DOHH2 (cell line): Measurements from ENCODE around the gene NMBR.
"Not testable (repeated sequence)": the region's sequence is repeated elsewhere in the genome, so short reads cannot be mapped to it uniquely, and the experiment has no call there.

Experiments used
- H3F3A ChIP-seq: fragments of 200-600 bp; sonication (generic), shearing (Covaris generic); 2 replicates; pipeline ENCODE4 v1.6.0; 2016; ENCODE audit warnings: antibody characterized with exemption, mild to moderate bottlenecking; ENCODE audit not compliant: control insufficient read depth, insufficient read depth
- H3K27ac ChIP-seq: fragments of 200-600 bp; sonication (generic); 2 replicates; pipeline ENCODE4 v1.5.1; 2014; ENCODE audit warnings: low read depth, mild to moderate bottlenecking, low read length, moderate library complexity
- H3K27me3 ChIP-seq: fragments of 200-600 bp; sonication (generic); 2 replicates; pipeline ENCODE4 v1.6.1; 2014; ENCODE audit warnings: mild to moderate bottlenecking, low read length, mixed read lengths; ENCODE audit not compliant: control insufficient read depth
- H3K36me3 ChIP-seq: fragments of 200-600 bp; sonication (generic); 2 replicates; pipeline ENCODE4 v1.6.1; 2014; ENCODE audit warnings: mild to moderate bottlenecking, low read length, moderate library complexity, mixed read lengths; ENCODE audit not compliant: control insufficient read depth
- H3K4me1 ChIP-seq: fragments of 200-600 bp; sonication (generic); 2 replicates; pipeline ENCODE4 v1.6.1; 2014; ENCODE audit warnings: mild to moderate bottlenecking, low read length, mixed read lengths; ENCODE audit not compliant: control insufficient read depth
- H3K4me2 ChIP-seq: fragments of 200-600 bp; sonication (generic); 2 replicates; pipeline ENCODE4 v1.6.0; 2014; ENCODE audit warnings: mild to moderate bottlenecking, low read length, moderate library complexity
- H3K4me3 ChIP-seq: fragments of 200-600 bp; sonication (generic); 2 replicates; pipeline ENCODE4 v1.5.1; 2014; ENCODE audit warnings: mild to moderate bottlenecking, low read length, mixed read lengths
- H3K79me2 ChIP-seq: fragments of 200-600 bp; sonication (generic); 2 replicates; pipeline ENCODE4 v1.6.1; 2014; ENCODE audit warnings: mild to moderate bottlenecking, low read length, mixed read lengths; ENCODE audit not compliant: control insufficient read depth
- H3K9me2 ChIP-seq: fragments of 200-600 bp; sonication (generic); replicated peaks from 2 replicates; pipeline ENCODE4 v1.6.1; 2014; ENCODE audit warnings: mild to moderate bottlenecking, low read length, mixed read lengths; ENCODE audit not compliant: control insufficient read depth
- H3K9me3 ChIP-seq: fragments of 200-600 bp; sonication (generic); 2 replicates; pipeline ENCODE4 v1.6.1; 2014; ENCODE audit warnings: antibody characterized with exemption, low read length, mixed read lengths; ENCODE audit not compliant: control insufficient read depth, insufficient read depth
- H4K20me1 ChIP-seq: fragments of 200-600 bp; sonication (generic); 2 replicates; pipeline ENCODE4 v1.6.0; 2014; ENCODE audit warnings: low read depth, mild to moderate bottlenecking, antibody characterized with exemption, low read length, moderate library complexity; ENCODE audit not compliant: control insufficient read depth, insufficient read depth
- EZH2phosphoT487 ChIP-seq: fragments of 200-600 bp; sonication (generic); IDR thresholded peaks from 2 replicates; pipeline ENCODE4 v1.6.1; 2017; ENCODE audit warnings: borderline replicate concordance, mild to moderate bottlenecking, antibody characterized with exemption, low read length, moderate library complexity, mixed read lengths
- TF ChIP-seq, protein P1 (sequence below): fragments of 200-600 bp; sonication (generic); IDR thresholded peaks from one replicate; pipeline ENCODE4 v1.5.1; 2014; ENCODE audit warnings: antibody characterized with exemption, mild to moderate bottlenecking, low read depth, low read length; ENCODE audit not compliant: poor library complexity, severe bottlenecking

NMBR gene

GRCh38 chr6:142162780-142163179 is 15.9 kb upstream of the NMBR start:
- H3K27ac ChIP-seq = no peak overlapping the region
- no peaks in the 10 kb centered on the region for H4K20me1 ChIP-seq

GRCh38 chr6:142156758-142157068 is 9.8 kb upstream of the NMBR start:
- H3K36me3 ChIP-seq, H3K4me2 ChIP-seq, H3K27ac ChIP-seq, H3F3A ChIP-seq, H3K9me3 ChIP-seq, H4K20me1 ChIP-seq, H3K4me3 ChIP-seq, H3K9me2 ChIP-seq, H3K27me3 ChIP-seq: not testable (repeated sequence)
- peaks cover 95% of the 10 kb centered on the region for H3K79me2 ChIP-seq
- H3K4me1 ChIP-seq = peaks cover 22% of the 10 kb centered on the region

More at GRCh38 chr6:142162780-142163179, 15.9 kb upstream of the NMBR start:
- H3K9me3 ChIP-seq = no peaks in the 10 kb centered on the region
- no peaks in the 10 kb centered on the region for H3F3A ChIP-seq
- TF ChIP-seq, protein P1, sequence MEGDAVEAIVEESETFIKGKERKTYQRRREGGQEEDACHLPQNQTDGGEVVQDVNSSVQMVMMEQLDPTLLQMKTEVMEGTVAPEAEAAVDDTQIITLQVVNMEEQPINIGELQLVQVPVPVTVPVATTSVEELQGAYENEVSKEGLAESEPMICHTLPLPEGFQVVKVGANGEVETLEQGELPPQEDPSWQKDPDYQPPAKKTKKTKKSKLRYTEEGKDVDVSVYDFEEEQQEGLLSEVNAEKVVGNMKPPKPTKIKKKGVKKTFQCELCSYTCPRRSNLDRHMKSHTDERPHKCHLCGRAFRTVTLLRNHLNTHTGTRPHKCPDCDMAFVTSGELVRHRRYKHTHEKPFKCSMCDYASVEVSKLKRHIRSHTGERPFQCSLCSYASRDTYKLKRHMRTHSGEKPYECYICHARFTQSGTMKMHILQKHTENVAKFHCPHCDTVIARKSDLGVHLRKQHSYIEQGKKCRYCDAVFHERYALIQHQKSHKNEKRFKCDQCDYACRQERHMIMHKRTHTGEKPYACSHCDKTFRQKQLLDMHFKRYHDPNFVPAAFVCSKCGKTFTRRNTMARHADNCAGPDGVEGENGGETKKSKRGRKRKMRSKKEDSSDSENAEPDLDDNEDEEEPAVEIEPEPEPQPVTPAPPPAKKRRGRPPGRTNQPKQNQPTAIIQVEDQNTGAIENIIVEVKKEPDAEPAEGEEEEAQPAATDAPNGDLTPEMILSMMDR = no peak
- no peak for TF ChIP-seq EZH2phosphoT487
- H3K9me2 ChIP-seq = no peaks in the 10 kb centered on the region
- H3K79me2 ChIP-seq = peaks cover 75% of the 10 kb centered on the region
- H3K27me3 ChIP-seq = no peaks in the 10 kb centered on the region
- peaks cover 10% of the 10 kb centered on the region for H3K36me3 ChIP-seq
- H3K4me3 ChIP-seq = no peak overlapping the region
- no peak overlapping the region for H3K4me2 ChIP-seq
- no peaks in the 10 kb centered on the region for H3K4me1 ChIP-seq

GRCh38 chr6:142155895-142156757 is 9.2 kb upstream of the NMBR start:
- H3K9me2 ChIP-seq = no peaks in the 10 kb centered on the region
- H3K9me3 ChIP-seq = no peaks in the 10 kb centered on the region
- H3K4me2 ChIP-seq = peak overlapping the region; percentile 58
- H3F3A ChIP-seq = no peaks in the 10 kb centered on the region; the same call in 1 of the 2 replicates
- no peak overlapping the region for H3K27ac ChIP-seq
- H3K27me3 ChIP-seq = no peaks in the 10 kb centered on the region
- peaks cover 95% of the 10 kb centered on the region for H3K79me2 ChIP-seq
- TF ChIP-seq, protein P1 = peak; percentile 54
- no peak for TF ChIP-seq EZH2phosphoT487
- peaks cover 22% of the 10 kb centered on the region for H3K4me1 ChIP-seq
- H3K4me3 ChIP-seq = peak overlapping the region; percentile 32
- peaks cover 3% of the 10 kb centered on the region; the same call in 1 of the 2 replicates for H4K20me1 ChIP-seq
- no peaks in the 10 kb centered on the region for H3K36me3 ChIP-seq

DNA sequence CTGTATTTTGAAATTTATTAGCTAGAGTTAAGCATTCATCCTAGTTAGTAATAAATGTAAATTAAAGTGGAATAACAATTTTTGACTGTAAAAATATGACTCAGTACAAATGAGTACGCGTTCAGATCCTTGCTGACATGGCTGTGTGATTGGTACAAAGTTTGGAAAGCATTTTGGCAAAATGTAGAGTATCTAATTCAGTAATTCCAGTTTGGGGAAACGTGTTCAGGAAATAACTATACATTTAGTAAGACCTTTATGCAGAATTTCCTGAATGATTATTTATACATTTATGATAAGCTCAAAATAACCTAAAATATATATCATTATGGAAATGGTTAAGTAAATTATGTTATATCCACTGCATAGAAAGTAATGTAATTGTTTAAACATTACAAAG is 8.2 kb upstream of the NMBR start:
- Histone ChIP-seq H3K27me3 (no peaks in the 10 kb centered on the region), H3K4me1 (peaks cover 22% of the 10 kb centered on the region), H3K9me3 (no peaks in the 10 kb centered on the region), H3K79me2 (peaks cover 95% of the 10 kb centered on the region), H3K27ac (no peak overlapping the region), H3F3A (no peaks in the 10 kb centered on the region; the same call in 1 of the 2 replicates), H3K9me2 (no peaks in the 10 kb centered on the region), H3K4me2 (no peak overlapping the region), H3K36me3 (peaks cover 1% of the 10 kb centered on the region; the same call in 1 of the 2 replicates), H3K4me3 (no peak overlapping the region), H4K20me1 (peaks cover 3% of the 10 kb centered on the region; the same call in 1 of the 2 replicates)
- TF ChIP-seq, protein P1 = no peak
- TF ChIP-seq EZH2phosphoT487 = no peak
